Body of pancreas (tissue), 4 donors: ENCODE measurements around the gene OR5AS1. TPM values are rescaled to one million over a fixed set of nuclear protein-coding genes. Genes with fewer than 3 reads are reported as not detected.
A peak's percentile ranks its signal among the peaks of the same experiment; 100 is the strongest.

ENCODE experiments used
- ATAC-seq: fragments of 150-250 bp; one replicate; pipeline ENCODE4 v1.9.1; 2016
- DNase-seq, 4 donors: peaks; one replicate each; pipeline ENCODE4 v3.0.0-alpha.2; 2019
- H3K27ac ChIP-seq, 4 donors: fragments of 200-600 bp; sonication (generic); 1 replicate in 3 of 4; 2 replicates in 1 of 4; pipeline versions ENCODE4 v1.5.1 to v1.6.1; 2016 to 2019; ENCODE audit warnings: mild to moderate bottlenecking in 1 of 4, mixed read lengths in 1 of 4, moderate library complexity in 1 of 4
- H3K27me3 ChIP-seq, 2 donors: fragments of 200-600 bp; sonication (generic); one replicate each; pipeline ENCODE4 v1.6.0; 2016; ENCODE audit warnings: mild to moderate bottlenecking in 1 of 2
- H3K36me3 ChIP-seq, 2 donors: fragments of 200-600 bp; sonication (generic); replicated peaks in 1 of 2; 2 replicates each; pipeline ENCODE4 v1.5.1; 2016; ENCODE audit warnings: low read depth in 2 of 2; ENCODE audit not compliant: insufficient read depth in 1 of 2
- H3K4me1 ChIP-seq: fragments of 200-600 bp; sonication (generic); one replicate; pipeline ENCODE4 v1.6.0; 2016
- H3K4me3 ChIP-seq, 2 donors: fragments of 200-600 bp; sonication (generic); 1 replicate in 1 of 2; 2 replicates in 1 of 2; pipeline ENCODE4 v1.5.1; 2016 to 2019
- H3K9me3 ChIP-seq, 3 donors: fragments of 200-600 bp; sonication (generic); 1 replicate in 2 of 3; 2 replicates in 1 of 3; pipeline ENCODE4 v1.5.1; 2016
- CTCF ChIP-seq, 7 experiments: fragments of 450-650 bp in 4 of 7; fragments of 200-600 bp in 3 of 7; sonication (generic) in 3 of 7; IDR thresholded peaks; one replicate each; pipeline ENCODE4 v1.5.1; 2016 to 2019; ENCODE audit warnings: antibody characterized with exemption in 7 of 7
- POLR2A ChIP-seq, 3 donors: fragments of 450-650 bp; IDR thresholded peaks; one replicate each; pipeline ENCODE4 v1.6.1; 2016; ENCODE audit warnings: antibody characterized with exemption in 3 of 3, mild to moderate bottlenecking in 2 of 3
- WGBS, 2 donors: methylation state at CpG; one replicate each; pipeline ENCODE4 v1.1.5; 2017; 5-methylcytosine and 5-hydroxymethylcytosine counted together
- intact Hi-C: fragments of 100-400 bp; cut with DNase I; formaldehyde crosslinking; loops from one replicate; pipeline ENCODE4 v1.15.1; 2023
- total RNA-seq, 2 donors: library from RNA; depleted of rRNA; stranded (reverse); fragments of >200 nt; gene quantifications; one replicate each; pipeline ENCODE4 v1.1.0, GENCODE V29; 2016

The OR5AS1 gene
- not detected for total RNA-seq

- no peak for ATAC-seq
- no peaks in the 10 kb centered on the region for H3K9me3 ChIP-seq
- intact Hi-C loops = no loop called here
- no peaks in the 10 kb centered on the region for H3K27me3 ChIP-seq
- H3K36me3 ChIP-seq = no peaks in the 10 kb centered on the region
- TF ChIP-seq CTCF (IDR thresholded peaks at IDR 0.05) (no peak), POLR2A (IDR thresholded peaks at IDR 0.05) (no peak)
- peaks cover 14% of the 10 kb centered on the region for H3K4me1 ChIP-seq
- no peak within 1 kb of the TSS for H3K27ac ChIP-seq
- no peak for DNase-seq
- no peak within 1 kb of the TSS for H3K4me3 ChIP-seq
These were observed at the start of gene OR5AS1 for GRCh38 chr11:56027354-56027753. OR5AS1 (plus strand) TSS chr11:56027654; CDS start chr11:56030419, 2,765 bp downstream.

GRCh38 chr11:55994525-55994924 lies 32.9 kb upstream of the OR5AS1 start, which contains the start of gene OR5F1:
OR5F1 (minus strand) TSS chr11:55994625; CDS start chr11:55994625, 0 bp downstream.
- intact Hi-C loops = no loop called here
- WGBS, 2 donors = 42 to 58% methylated on average over 2 of the region's 2 CpGs
- DNase-seq (no peak), ATAC-seq (no peak)
- Histone ChIP-seq H3K9me3 (no peaks in the 10 kb centered on the region), H3K27ac (no peak within 1 kb of the TSS), H3K4me1 (no peaks in the 10 kb centered on the region), H3K27me3 (no peaks in the 10 kb centered on the region), H3K4me3 (no peak within 1 kb of the TSS), H3K36me3 (no peaks in the 10 kb centered on the region)
- no peak for TF ChIP-seq CTCF (IDR thresholded peaks at IDR 0.05)
- TF ChIP-seq POLR2A (IDR thresholded peaks at IDR 0.05) = no peak

- intact Hi-C loops = no loop called here
- Histone ChIP-seq H3K36me3 (no peaks in the 10 kb centered on the region), H3K4me3 (no peak overlapping the region), H3K9me3 (no peaks in the 10 kb centered on the region), H3K27me3 (no peaks in the 10 kb centered on the region), H3K27ac (no peak overlapping the region), H3K4me1 (no peaks in the 10 kb centered on the region)
- no peak for TF ChIP-seq POLR2A (IDR thresholded peaks at IDR 0.05)
- TF ChIP-seq CTCF (IDR thresholded peaks at IDR 0.05) = no peak
- ATAC-seq (no peak), DNase-seq (no peak)
These were observed 16.7 kb upstream of the OR5AS1 start for GRCh38 chr11:56010716-56011115.

GRCh38 chr11:56013805-56014204 lies 13.6 kb upstream of the OR5AS1 start:
- TF ChIP-seq CTCF (IDR thresholded peaks at IDR 0.05) (no peak), POLR2A (IDR thresholded peaks at IDR 0.05) (no peak)

GRCh38 chr11:56045538-56045937 lies 18.1 kb downstream of the OR5AS1 start:
- Histone ChIP-seq H3K27ac (no peak overlapping the region), H3K27me3 (no peaks in the 10 kb centered on the region), H3K36me3 (no peaks in the 10 kb centered on the region), H3K4me3 (no peak overlapping the region), H3K9me3 (no peaks in the 10 kb centered on the region), H3K4me1 (peaks cover 6% of the 10 kb centered on the region)
- DNase-seq (peak in 2 of 4 donors; percentile 43 to 59), ATAC-seq (peak; percentile 45)
- 65 to 73% methylated on average over 1 of the region's 1 CpG for WGBS, 2 donors
- no peak for TF ChIP-seq CTCF (IDR thresholded peaks at IDR 0.05)
- intact Hi-C loops = no loop called here

More at GRCh38 chr11:56013805-56014204, 13.6 kb upstream of the OR5AS1 start:
- ATAC-seq (no peak), DNase-seq (no peak)
- Histone ChIP-seq H3K36me3 (no peaks in the 10 kb centered on the region), H3K27ac (no peak overlapping the region), H3K4me3 (no peak overlapping the region), H3K27me3 (no peaks in the 10 kb centered on the region), H3K4me1 (no peaks in the 10 kb centered on the region), H3K9me3 (no peaks in the 10 kb centered on the region)
- WGBS, 2 donors = 53 to 56% methylated on average over 2 of the region's 2 CpGs
- intact Hi-C loops = no loop called here
